HG03025 (cell line): Measurements from ENCODE around the gene CERS5.

Source experiments
- ATAC-seq: cut with Tn5 transposase; IDR thresholded peaks from one replicate; pipeline ENCODE4 v1.9.1; 2021; ENCODE audit warnings: mild to moderate bottlenecking, moderate library complexity; ENCODE audit not compliant: unreplicated experiment, low FRiP score

CERS5 gene

GRCh38 chr12:50082644-50083043 is 84.5 kb downstream of the CERS5 start:
- ATAC-seq = no peak

- ATAC-seq = no peak
Measured at GRCh38 chr12:50081096-50081808, 85.9 kb downstream of the CERS5 start.

DNA sequence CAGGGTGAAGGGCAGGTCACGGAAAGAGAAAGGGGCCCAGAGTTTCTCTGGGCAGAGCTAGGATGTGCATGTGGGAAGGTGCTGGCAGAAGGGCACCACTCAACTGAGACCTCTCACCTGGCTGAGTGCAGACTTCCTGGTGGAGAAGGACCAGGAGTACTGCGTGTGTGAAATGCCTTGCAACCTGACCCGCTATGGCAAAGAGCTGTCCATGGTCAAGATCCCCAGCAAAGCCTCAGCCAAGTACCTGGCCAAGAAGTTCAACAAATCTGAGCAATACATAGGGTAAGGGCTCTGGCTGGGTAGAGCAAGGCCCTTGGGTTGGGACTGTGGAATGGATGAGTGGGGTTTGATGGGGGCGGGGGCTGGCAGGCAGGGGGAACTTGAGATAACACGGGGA is 87.4 kb downstream of the CERS5 start:
- ATAC-seq = no peak
